ENCODE measurements around the gene C9orf153.

DNA sequence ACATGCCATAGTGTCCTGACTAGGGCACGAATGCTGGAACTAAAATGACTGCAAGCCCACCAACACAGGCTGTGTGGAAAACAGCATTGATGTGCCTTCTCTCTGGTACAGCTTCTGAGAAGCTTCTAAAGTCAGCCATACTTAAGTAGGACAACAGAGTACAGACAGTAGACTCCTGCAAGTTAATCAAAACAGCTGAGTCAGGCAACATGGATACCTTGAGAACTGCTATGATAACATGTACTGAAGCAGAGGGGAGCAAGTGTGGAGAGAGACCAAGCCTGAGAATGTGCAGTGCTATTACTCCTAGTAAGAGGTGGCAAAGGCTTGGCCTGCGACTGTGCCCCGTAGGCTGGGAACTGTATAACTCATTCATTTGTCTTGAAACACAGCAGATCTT, 20.4 kb upstream of the C9orf153 start:
- TF ChIP-seq, protein P1, sequence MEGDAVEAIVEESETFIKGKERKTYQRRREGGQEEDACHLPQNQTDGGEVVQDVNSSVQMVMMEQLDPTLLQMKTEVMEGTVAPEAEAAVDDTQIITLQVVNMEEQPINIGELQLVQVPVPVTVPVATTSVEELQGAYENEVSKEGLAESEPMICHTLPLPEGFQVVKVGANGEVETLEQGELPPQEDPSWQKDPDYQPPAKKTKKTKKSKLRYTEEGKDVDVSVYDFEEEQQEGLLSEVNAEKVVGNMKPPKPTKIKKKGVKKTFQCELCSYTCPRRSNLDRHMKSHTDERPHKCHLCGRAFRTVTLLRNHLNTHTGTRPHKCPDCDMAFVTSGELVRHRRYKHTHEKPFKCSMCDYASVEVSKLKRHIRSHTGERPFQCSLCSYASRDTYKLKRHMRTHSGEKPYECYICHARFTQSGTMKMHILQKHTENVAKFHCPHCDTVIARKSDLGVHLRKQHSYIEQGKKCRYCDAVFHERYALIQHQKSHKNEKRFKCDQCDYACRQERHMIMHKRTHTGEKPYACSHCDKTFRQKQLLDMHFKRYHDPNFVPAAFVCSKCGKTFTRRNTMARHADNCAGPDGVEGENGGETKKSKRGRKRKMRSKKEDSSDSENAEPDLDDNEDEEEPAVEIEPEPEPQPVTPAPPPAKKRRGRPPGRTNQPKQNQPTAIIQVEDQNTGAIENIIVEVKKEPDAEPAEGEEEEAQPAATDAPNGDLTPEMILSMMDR (IDR thresholded peaks at IDR 0.05) = no peak
- no peak for TF ChIP-seq POLR2A (IDR thresholded peaks at IDR 0.05)
- TF ChIP-seq POLR2AphosphoS5 (IDR thresholded peaks at IDR 0.05) = no peak

Measured in transverse colon (tissue), 4 donors.